ENCODE measurements around the gene FXN. TPM values are rescaled to one million over a fixed set of nuclear protein-coding genes. Genes with fewer than 3 reads are reported as not detected.
"Not testable (repeated sequence)": the region's sequence is repeated elsewhere in the genome, so short reads cannot be mapped to it uniquely, and the experiment has no call there.

FXN gene
- total and polyA plus RNA-seq, 11 donors: 14.8 to 40.2 (median 24.1) TPM

- H3K9me3 ChIP-seq: no peaks in the 10 kb centered on the region
- no peak overlapping the region for H3K4me3 ChIP-seq
- H3K27me3 ChIP-seq: no peaks in the 10 kb centered on the region
- 88 to 95% (median 93%) methylated on average over 5 to 7 of the region's 7 CpGs for WGBS, 4 donors
- no peak for TF ChIP-seq CTCF (IDR thresholded peaks at IDR 0.05)
- no peak for TF ChIP-seq POLR2A (IDR thresholded peaks at IDR 0.05)
- no peak overlapping the region for H3K27ac ChIP-seq
- DNase-seq (no peak), ATAC-seq (no peak)
- peaks cover 0 to 14% (median 5%) of the 10 kb centered on the region in 12 donors for H3K4me1 ChIP-seq
- no peaks in the 10 kb centered on the region for H3K36me3 ChIP-seq
- intact Hi-C loops (cut with DNase I): no loop called here
Measured at GRCh38 chr9:69093471-69094103, 58.0 kb downstream of the FXN start.

GRCh38 chr9:69094361-69095135, 59.0 kb downstream of the FXN start:
- H3K27me3 ChIP-seq; DNase-seq; ATAC-seq; H3K4me3 ChIP-seq; intact Hi-C loops (cut with DNase I); H3K36me3 ChIP-seq; H3K9me3 ChIP-seq; H3K27ac ChIP-seq: not testable (repeated sequence)
- H3K4me1 ChIP-seq: peaks cover 0 to 14% (median 5%) of the 10 kb centered on the region in 12 donors
- 95 to 98% (median 97%) methylated on average over 14 of the region's 14 CpGs for WGBS, 4 donors

- no peaks in the 10 kb centered on the region for H3K4me1 ChIP-seq
- intact Hi-C loops (cut with DNase I): no loop called here
- ATAC-seq (no peak), DNase-seq (no peak)
- no peak overlapping the region for H3K4me3 ChIP-seq
- no peak overlapping the region for H3K27ac ChIP-seq
- no peaks in the 10 kb centered on the region for H3K36me3 ChIP-seq
- H3K27me3 ChIP-seq: no peaks in the 10 kb centered on the region
- TF ChIP-seq POLR2A (IDR thresholded peaks at IDR 0.05) (no peak), CTCF (IDR thresholded peaks at IDR 0.05) (no peak)
- H3K9me3 ChIP-seq: no peaks in the 10 kb centered on the region
- WGBS, 4 donors: 79 to 85% (median 83%) methylated on average over 4 of the region's 4 CpGs
Measured at GRCh38 chr9:69097064-69097463, 61.5 kb downstream of the FXN start.

- DNase-seq: no peak
- no peak for ATAC-seq
- no peaks in the 10 kb centered on the region for H3K27me3 ChIP-seq
- H3K4me1 ChIP-seq: no peaks in the 10 kb centered on the region
- H3K4me3 ChIP-seq: no peak overlapping the region
- no peaks in the 10 kb centered on the region for H3K36me3 ChIP-seq
- 89 to 92% (median 90%) methylated on average over 5 of the region's 5 CpGs for WGBS, 4 donors
- no peak for TF ChIP-seq CTCF (IDR thresholded peaks at IDR 0.05)
- TF ChIP-seq POLR2A (IDR thresholded peaks at IDR 0.05): no peak
- H3K27ac ChIP-seq: no peak overlapping the region
- intact Hi-C loops (cut with DNase I): no loop called here
- no peaks in the 10 kb centered on the region for H3K9me3 ChIP-seq
Measured at GRCh38 chr9:69097923-69098593, 62.5 kb downstream of the FXN start.

- ATAC-seq; H3K4me3 ChIP-seq; DNase-seq; H3K27me3 ChIP-seq; H3K36me3 ChIP-seq; H3K4me1 ChIP-seq; H3K9me3 ChIP-seq; intact Hi-C loops (cut with DNase I); H3K27ac ChIP-seq: not testable (repeated sequence)
- 93 to 95% (median 94%) methylated on average over 4 of the region's 7 CpGs for WGBS, 4 donors
Measured at GRCh38 chr9:69103348-69103996, 67.9 kb downstream of the FXN start.
